GM23248 (cell line): ENCODE measurements around the gene COMMD1.

Experiments
- EZH2 ChIP-seq: fragments of 200-600 bp; sonication (generic); IDR thresholded peaks from 2 replicates; pipeline ENCODE4 v1.6.1; 2018; ENCODE audit warnings: antibody characterized with exemption, mild to moderate bottlenecking; ENCODE audit not compliant: insufficient read depth, poor library complexity, severe bottlenecking
- EZH2phosphoT487 ChIP-seq: fragments of 200-600 bp; sonication (generic); IDR thresholded peaks from 2 replicates; pipeline ENCODE4 v1.6.1; 2018; ENCODE audit warnings: antibody characterized with exemption, moderate library complexity, mild to moderate bottlenecking, low read depth; ENCODE audit not compliant: insufficient read depth

DNA sequence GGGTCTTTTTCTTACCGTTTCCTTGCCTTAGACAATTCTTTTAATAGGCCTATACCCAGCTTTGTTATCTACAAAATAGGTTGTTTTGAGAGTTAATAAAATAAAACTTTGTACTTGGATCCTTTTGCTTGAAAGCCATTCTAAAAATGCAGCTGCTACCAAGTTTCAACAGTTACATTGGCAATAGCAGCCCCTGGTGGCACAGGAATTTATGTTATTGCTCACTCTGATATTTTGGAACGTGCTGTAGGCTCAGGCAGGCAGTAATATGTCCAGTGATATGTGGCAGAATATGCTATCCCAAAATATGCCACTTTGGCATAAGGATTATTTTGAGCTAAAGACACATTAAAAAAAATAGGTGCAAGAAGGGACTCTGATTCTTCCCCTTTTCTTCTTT, 6.7 kb upstream of the COMMD1 start:
- TF ChIP-seq EZH2phosphoT487: no peak
- TF ChIP-seq EZH2: no peak
